GM12872 (cell line): ENCODE results near the gene CROCC2.

ENCODE experiments used
- CTCF ChIP-seq: IDR thresholded peaks from 3 replicates; pipeline ENCODE4 v1.5.1; 2011; ENCODE audit warnings: low read depth, mild to moderate bottlenecking, low read length, moderate library complexity; ENCODE audit not compliant: insufficient read depth

Gene CROCC2

GRCh38 chr2:240948905-240949790 is 43.0 kb downstream of the CROCC2 start:
- TF ChIP-seq CTCF, result no peak

GRCh38 chr2:240949791-240950705 is 43.9 kb downstream of the CROCC2 start:
- no peak for TF ChIP-seq CTCF

GRCh38 chr2:240951045-240951594 is 45.0 kb downstream of the CROCC2 start:
- no peak for TF ChIP-seq CTCF

GRCh38 chr2:240952496-240953246 is 46.5 kb downstream of the CROCC2 start:
- TF ChIP-seq CTCF, result no peak

GRCh38 chr2:240953426-240954410 is 47.6 kb downstream of the CROCC2 start:
- no peak for TF ChIP-seq CTCF
